ENCODE data around the gene SAMD11. TPM values are rescaled to one million over a fixed set of nuclear protein-coding genes. Genes with fewer than 3 reads are reported as not detected.

The SAMD11 gene
- total RNA-seq, 1 experiment from 2014 or later, result 2.3 TPM

- no peak overlapping the region for H3K4me3 Mint-ChIP-seq
- H3K4me1 Mint-ChIP-seq, result peaks cover 4% of the 10 kb centered on the region
- H3K9me3 Mint-ChIP-seq, result peaks cover 3% of the 10 kb centered on the region
- no peak overlapping the region for H3K27ac Mint-ChIP-seq
- TF ChIP-seq AFF4 (CRISPR knock-in tag; IDR thresholded peaks at IDR 0.05; ENCODE audit: borderline replicate concordance), result no peak
- no peak for TF ChIP-seq E2F1 (CRISPR knock-in tag; IDR thresholded peaks at IDR 0.05)
- no peak for TF ChIP-seq ZNF121 (CRISPR knock-in tag; IDR thresholded peaks at IDR 0.05)
- TF ChIP-seq E2F4 (CRISPR knock-in tag; IDR thresholded peaks at IDR 0.05; ENCODE audit: borderline replicate concordance, low read depth), result no peak
- TF ChIP-seq, protein P1, sequence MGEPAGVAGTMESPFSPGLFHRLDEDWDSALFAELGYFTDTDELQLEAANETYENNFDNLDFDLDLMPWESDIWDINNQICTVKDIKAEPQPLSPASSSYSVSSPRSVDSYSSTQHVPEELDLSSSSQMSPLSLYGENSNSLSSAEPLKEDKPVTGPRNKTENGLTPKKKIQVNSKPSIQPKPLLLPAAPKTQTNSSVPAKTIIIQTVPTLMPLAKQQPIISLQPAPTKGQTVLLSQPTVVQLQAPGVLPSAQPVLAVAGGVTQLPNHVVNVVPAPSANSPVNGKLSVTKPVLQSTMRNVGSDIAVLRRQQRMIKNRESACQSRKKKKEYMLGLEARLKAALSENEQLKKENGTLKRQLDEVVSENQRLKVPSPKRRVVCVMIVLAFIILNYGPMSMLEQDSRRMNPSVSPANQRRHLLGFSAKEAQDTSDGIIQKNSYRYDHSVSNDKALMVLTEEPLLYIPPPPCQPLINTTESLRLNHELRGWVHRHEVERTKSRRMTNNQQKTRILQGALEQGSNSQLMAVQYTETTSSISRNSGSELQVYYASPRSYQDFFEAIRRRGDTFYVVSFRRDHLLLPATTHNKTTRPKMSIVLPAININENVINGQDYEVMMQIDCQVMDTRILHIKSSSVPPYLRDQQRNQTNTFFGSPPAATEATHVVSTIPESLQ (CRISPR knock-in tag; IDR thresholded peaks at IDR 0.05), result no peak
- no peak for TF ChIP-seq TEAD1 (CRISPR knock-in tag; IDR thresholded peaks at IDR 0.05)
- TF ChIP-seq NFYB (CRISPR knock-in tag; conservative IDR thresholded peaks at IDR 0.05; ENCODE audit: low read depth), result no peak
- TF ChIP-seq, protein P2, sequence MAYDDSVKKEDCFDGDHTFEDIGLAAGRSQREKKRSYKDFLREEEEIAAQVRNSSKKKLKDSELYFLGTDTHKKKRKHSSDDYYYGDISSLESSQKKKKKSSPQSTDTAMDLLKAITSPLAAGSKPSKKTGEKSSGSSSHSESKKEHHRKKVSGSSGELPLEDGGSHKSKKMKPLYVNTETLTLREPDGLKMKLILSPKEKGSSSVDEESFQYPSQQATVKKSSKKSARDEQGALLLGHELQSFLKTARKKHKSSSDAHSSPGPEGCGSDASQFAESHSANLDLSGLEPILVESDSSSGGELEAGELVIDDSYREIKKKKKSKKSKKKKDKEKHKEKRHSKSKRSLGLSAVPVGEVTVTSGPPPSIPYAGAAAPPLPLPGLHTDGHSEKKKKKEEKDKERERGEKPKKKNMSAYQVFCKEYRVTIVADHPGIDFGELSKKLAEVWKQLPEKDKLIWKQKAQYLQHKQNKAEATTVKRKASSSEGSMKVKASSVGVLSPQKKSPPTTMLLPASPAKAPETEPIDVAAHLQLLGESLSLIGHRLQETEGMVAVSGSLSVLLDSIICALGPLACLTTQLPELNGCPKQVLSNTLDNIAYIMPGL (CRISPR knock-in tag; IDR thresholded peaks at IDR 0.05), result no peak
- TF ChIP-seq RELA (CRISPR knock-in tag; IDR thresholded peaks at IDR 0.05; ENCODE audit: borderline replicate concordance), result no peak
- no peak for TF ChIP-seq FOXP1 (CRISPR knock-in tag; IDR thresholded peaks at IDR 0.05; ENCODE audit: borderline replicate concordance)
- TF ChIP-seq, protein P3, sequence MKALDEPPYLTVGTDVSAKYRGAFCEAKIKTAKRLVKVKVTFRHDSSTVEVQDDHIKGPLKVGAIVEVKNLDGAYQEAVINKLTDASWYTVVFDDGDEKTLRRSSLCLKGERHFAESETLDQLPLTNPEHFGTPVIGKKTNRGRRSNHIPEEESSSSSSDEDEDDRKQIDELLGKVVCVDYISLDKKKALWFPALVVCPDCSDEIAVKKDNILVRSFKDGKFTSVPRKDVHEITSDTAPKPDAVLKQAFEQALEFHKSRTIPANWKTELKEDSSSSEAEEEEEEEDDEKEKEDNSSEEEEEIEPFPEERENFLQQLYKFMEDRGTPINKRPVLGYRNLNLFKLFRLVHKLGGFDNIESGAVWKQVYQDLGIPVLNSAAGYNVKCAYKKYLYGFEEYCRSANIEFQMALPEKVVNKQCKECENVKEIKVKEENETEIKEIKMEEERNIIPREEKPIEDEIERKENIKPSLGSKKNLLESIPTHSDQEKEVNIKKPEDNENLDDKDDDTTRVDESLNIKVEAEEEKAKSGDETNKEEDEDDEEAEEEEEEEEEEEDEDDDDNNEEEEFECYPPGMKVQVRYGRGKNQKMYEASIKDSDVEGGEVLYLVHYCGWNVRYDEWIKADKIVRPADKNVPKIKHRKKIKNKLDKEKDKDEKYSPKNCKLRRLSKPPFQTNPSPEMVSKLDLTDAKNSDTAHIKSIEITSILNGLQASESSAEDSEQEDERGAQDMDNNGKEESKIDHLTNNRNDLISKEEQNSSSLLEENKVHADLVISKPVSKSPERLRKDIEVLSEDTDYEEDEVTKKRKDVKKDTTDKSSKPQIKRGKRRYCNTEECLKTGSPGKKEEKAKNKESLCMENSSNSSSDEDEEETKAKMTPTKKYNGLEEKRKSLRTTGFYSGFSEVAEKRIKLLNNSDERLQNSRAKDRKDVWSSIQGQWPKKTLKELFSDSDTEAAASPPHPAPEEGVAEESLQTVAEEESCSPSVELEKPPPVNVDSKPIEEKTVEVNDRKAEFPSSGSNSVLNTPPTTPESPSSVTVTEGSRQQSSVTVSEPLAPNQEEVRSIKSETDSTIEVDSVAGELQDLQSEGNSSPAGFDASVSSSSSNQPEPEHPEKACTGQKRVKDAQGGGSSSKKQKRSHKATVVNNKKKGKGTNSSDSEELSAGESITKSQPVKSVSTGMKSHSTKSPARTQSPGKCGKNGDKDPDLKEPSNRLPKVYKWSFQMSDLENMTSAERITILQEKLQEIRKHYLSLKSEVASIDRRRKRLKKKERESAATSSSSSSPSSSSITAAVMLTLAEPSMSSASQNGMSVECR (CRISPR knock-in tag; IDR thresholded peaks at IDR 0.05; ENCODE audit: borderline replicate concordance), result no peak
- no peak for TF ChIP-seq ELF4 (CRISPR knock-in tag; IDR thresholded peaks at IDR 0.05; ENCODE audit: low read depth)
- TF ChIP-seq IRF1 (CRISPR knock-in tag; IDR thresholded peaks at IDR 0.05), result no peak
- TF ChIP-seq SMAD4 (CRISPR knock-in tag; IDR thresholded peaks at IDR 0.05), result no peak
- no peak for TF ChIP-seq ZNF416 (CRISPR knock-in tag; IDR thresholded peaks at IDR 0.05)
- no peak for TF ChIP-seq KAT7 (CRISPR knock-in tag; IDR thresholded peaks at IDR 0.05; ENCODE audit: borderline replicate concordance)
- no peak for TF ChIP-seq PRRX2 (CRISPR knock-in tag; IDR thresholded peaks at IDR 0.05)
- TF ChIP-seq MYBL2 (CRISPR knock-in tag; IDR thresholded peaks at IDR 0.05), result no peak
- POLR2A ChIA-PET, result no interaction called here
- peaks cover 24% of the 10 kb centered on the region for H3K27me3 Mint-ChIP-seq (ENCODE audit: low read depth)
- ATAC-seq, result no peak
- DNase-seq (ENCODE audit: low spot score), result no peak
- CTCF ChIA-PET, result interaction anchor here (1.1 to 2.5 kb wide), 3 partner anchors 23 to 85 kb away, joined by 4 to 12 read pairs (median 4); no protein-coding TSS in a partner anchor
- H3K36me3 Mint-ChIP-seq, result peaks cover 3% of the 10 kb centered on the region; the same call in 1 of the 2 replicates
Observed at GRCh38 chr1:978835-979743, 55.4 kb downstream of the SAMD11 start.
